NCI-H1417 treated with DMSO at 0.1 percent for 48 hours (cell line): ENCODE results near the gene UBE2Q1.
A peak's percentile ranks its signal among the peaks of the same experiment; 100 is the strongest.

Experiments used
- DNase-seq: peaks from one replicate; lab custom pipeline; 2025; lab: John Stamatoyannopoulos, UW

UBE2Q1 gene

GRCh38 chr1:154557939-154558719 lies at the start of gene UBE2Q1:
UBE2Q1 (minus strand) TSS chr1:154558662; CDS start chr1:154558553, 109 bp downstream.
- no peak for DNase-seq

GRCh38 chr1:154607609-154608396 lies 49.3 kb upstream of the UBE2Q1 start, which contains the start of gene ADAR:
ADAR (minus strand) TSS chr1:154608186; CDS start chr1:154608006, 180 bp downstream.
- peak; percentile 11 for DNase-seq

DNA sequence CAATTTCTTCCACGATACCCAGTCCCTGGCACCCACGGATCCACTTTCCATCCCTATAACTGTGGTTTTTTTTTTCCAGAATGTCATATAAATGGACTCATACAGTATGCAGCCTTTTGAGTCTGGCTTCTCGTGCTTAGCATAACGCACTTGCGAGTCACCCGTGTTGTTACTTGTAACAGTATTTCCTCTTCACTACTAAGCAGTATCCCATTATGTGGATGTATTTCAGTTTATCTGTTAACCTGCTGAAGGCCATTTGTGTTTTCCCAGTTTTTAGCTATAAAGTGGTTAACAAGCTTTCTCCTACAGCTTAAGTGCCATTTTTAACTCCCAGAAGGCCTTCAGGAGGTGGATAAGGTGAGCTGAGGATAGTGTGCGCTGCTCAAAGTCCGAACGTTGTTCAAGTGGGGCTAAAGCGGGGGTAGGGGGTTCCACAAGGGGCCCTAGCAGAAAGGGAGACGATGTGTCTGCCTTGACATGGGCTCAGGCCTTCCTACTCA lies 48.7 kb upstream of the UBE2Q1 start:
- DNase-seq: no peak

DNA sequence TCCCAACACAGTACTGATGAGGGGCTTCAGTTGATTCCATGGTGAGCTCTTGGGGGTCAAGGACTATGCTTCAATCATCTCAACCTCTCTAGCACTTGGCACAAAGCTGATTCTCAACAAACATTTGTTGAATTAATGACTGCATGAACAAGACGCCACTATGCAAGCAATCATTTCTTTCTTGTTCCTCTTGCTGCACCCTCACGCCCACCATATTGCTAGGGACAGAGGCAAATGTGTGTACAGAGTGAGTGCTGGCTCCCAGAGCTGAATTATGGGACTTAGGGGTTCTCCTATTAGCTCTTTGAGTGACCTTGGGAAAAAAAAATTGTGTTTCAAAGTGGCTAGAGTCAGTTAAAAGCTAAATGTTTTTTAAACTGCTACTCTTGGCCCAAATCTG lies 47.1 kb upstream of the UBE2Q1 start:
- DNase-seq: no peak

GRCh38 chr1:154603317-154603716 lies 44.9 kb upstream of the UBE2Q1 start:
- no peak for DNase-seq

DNA sequence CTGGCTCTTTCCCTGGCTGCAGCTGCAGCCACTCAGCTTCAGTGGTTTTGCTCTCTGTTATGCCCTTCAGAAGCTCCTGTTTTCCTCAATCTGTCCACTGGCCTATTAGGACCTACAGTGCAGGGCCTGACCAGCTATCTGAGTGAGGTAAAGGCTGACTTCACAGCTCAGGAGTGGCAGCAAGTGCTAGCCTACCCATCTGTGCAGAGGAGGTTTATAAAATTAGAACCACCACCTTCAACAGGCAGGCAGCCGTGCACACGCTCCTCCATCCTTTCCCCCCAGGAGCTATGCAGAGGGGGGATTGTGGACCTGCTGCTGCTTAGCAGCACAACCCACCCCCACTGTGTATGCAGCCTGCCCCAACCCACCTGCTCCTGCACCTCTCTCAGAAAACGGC lies 41.2 kb upstream of the UBE2Q1 start:
- DNase-seq: no peak

DNA sequence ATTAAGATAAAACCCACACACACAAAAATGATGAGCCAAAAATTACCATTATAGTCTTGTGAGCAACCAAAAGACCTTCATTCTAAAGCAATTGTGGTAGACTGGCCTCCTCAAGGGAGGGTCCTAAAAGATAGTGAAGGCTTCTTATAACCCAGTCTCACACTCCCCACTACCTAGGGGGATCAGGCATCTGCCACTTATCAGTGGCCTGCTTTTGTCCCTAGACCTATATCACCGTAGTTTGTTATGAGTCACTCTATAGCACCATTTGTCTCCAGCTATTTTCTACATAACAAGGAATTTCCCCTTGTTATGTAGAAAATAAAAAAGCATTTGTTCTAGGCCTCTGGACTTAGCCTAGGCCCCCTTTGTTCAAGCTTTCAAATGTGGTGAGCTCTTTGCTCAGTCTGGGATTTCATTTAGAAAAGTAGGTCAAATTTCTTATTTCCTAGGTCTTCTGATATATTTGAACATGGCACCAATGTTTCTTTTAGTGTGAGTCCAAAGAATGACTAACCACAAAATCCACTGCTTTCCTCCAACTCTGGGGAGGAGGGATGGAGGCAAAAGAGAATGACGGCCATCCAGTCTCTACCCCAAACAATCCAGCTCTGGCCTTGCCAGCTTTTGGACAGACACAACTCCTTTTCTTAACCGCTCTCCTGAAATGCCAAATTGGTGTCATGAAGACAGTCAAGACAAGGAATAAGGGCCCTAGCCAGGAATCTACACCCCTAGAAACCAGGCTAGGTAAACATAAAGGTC lies 40.6 kb upstream of the UBE2Q1 start:
- no peak for DNase-seq

- no peak for DNase-seq
Observed at GRCh38 chr1:154595621-154596020, 37.2 kb upstream of the UBE2Q1 start.

- DNase-seq: no peak
Observed at GRCh38 chr1:154594811-154595210, 36.3 kb upstream of the UBE2Q1 start.

GRCh38 chr1:154593390-154593789 lies 34.9 kb upstream of the UBE2Q1 start:
- DNase-seq: no peak

DNA sequence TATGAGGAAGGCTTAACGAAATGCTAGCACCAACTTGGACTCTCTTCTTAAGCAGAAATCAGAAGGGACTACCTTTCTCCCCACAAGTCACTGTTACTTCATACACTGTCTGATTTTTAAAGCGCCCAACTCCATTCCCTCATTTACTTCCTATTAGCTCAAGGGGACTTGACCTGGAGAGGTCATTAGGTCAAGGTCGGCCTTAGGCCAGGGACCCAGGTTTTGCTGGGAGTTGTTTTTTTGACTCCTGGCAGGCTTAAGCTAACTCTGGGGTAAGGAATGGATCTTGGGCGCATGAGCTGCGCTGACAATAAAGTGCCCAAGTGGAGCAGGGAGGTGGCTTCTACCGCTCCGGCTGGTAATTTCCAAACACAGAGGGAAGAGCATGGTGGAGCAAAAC lies 32.7 kb upstream of the UBE2Q1 start:
- no peak for DNase-seq

GRCh38 chr1:154590756-154591155 lies 32.3 kb upstream of the UBE2Q1 start:
- DNase-seq: no peak

DNA sequence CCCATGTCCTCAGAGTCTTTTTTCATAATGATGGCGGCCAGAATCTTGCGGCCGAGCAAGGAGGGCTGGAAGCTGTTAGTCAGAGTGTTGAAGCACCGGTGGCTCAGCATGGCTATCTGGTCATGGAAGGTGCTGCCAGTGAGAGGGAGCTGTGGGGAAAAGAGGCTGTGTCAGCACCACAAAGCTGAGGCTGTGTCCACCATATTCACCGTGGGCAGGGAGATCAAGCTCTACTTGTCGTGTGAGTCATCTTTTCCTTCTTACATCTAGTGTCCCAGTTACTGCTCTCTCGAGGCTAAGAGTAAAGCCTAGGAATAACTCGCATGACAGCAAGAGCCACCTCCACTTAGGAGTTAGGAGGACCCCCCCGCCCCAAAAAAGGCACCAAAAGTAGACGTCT lies 31.3 kb upstream of the UBE2Q1 start:
- DNase-seq: no peak

DNA sequence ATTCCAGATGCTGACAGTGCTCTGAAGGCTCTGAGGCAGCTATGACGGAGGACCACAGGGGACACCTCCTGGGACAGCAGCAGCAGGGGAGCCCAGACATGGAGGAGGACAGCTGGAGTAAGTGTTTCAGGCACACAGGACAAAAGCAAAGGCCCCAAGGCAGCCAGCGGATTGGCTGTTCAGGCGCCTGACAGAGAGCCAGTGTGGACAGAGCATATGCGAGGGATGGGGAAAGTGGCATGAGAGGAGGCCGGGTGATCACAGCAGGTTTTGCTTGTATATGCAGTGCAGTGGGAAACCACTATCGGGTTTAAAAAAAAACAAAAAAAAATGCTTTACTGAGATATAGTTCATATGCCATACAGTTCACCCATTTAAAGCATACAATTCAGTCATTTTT lies 28.2 kb upstream of the UBE2Q1 start:
- no peak for DNase-seq

- no peak for DNase-seq
Observed at GRCh38 chr1:154586231-154586630, 27.8 kb upstream of the UBE2Q1 start.

- DNase-seq: no peak
Observed at GRCh38 chr1:154584267-154584994, 26.0 kb upstream of the UBE2Q1 start.

DNA sequence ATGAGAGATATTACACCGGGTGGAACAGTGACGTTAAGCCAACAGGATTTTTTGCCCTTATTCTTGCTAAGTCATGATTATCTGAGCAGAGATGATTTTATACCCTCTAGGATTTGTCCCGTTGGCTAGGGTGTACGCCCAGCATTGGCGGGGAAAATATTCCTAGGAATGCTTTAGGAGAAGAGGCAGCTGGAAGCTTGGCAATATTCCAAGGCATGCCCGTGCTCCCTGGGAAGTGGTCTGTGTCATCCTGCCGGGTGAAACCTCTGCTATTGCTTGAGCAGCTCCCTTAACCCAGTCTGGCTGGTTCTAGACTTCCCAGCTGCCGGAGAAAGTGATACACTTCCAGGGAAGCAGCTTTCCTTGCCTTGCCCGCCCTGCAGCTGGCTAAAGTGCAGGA lies 25.3 kb upstream of the UBE2Q1 start:
- DNase-seq: no peak

DNA sequence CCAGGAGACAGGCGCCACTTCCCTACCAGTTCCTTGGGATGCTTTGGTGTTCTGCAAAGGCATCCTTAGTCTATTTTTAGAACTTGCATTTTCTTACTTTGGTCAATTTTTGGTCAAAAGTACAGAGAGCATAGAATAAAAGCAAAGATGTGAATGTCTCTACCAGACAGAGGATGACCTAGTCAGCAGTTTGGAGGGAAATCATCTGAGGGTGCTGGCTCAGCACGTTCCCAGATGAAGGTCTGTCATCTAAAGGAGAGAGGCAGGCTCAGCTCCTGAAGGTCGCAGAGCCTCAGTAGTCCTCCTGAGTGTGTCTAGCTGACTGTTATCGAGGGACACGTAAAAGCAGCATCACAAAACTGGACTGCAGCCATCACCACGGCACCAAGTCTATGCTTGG lies 24.4 kb upstream of the UBE2Q1 start:
- DNase-seq: no peak

DNA sequence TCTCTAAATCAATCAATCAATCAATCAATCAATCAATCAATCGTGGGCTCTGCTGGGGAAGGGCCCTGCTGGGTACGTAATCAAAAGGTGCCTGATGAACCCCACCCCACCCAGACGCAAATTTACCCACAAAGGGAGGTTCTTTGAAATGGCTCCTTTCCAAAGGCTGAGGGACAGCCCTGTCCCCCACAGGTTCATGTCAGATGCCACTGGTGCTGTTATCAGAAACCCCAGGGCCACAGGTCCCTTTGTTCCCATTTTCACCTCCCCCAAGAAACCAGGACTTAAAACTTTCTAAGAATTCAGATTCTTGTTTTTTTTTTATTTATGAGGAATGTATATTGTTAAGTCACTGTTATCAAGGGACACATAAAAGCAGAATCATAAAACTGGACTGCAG lies 23.3 kb upstream of the UBE2Q1 start:
- DNase-seq: no peak

GRCh38 chr1:154579374-154579773 lies 20.9 kb upstream of the UBE2Q1 start:
- no peak for DNase-seq

DNA sequence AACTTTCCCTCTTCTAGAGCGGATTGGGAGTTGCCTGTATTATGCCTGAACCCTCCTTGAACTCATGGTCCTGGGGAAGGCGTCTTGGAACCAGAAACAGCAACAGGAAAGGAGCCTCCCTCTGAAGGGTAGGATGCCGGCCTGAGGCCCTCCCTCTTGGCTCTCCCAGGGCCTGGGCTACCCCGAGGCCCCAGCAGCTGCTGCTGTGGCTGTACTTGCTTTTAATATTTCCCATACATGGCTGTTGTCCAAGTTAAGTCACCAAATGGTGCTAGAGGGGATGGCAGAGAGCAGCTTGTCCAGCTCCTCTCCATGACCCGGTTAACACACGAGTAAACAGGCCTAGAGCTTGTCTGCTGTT lies 19.6 kb upstream of the UBE2Q1 start:
- DNase-seq: no peak
